ENCODE results near the gene CTNNA1.

CTNNA1 gene

DNA sequence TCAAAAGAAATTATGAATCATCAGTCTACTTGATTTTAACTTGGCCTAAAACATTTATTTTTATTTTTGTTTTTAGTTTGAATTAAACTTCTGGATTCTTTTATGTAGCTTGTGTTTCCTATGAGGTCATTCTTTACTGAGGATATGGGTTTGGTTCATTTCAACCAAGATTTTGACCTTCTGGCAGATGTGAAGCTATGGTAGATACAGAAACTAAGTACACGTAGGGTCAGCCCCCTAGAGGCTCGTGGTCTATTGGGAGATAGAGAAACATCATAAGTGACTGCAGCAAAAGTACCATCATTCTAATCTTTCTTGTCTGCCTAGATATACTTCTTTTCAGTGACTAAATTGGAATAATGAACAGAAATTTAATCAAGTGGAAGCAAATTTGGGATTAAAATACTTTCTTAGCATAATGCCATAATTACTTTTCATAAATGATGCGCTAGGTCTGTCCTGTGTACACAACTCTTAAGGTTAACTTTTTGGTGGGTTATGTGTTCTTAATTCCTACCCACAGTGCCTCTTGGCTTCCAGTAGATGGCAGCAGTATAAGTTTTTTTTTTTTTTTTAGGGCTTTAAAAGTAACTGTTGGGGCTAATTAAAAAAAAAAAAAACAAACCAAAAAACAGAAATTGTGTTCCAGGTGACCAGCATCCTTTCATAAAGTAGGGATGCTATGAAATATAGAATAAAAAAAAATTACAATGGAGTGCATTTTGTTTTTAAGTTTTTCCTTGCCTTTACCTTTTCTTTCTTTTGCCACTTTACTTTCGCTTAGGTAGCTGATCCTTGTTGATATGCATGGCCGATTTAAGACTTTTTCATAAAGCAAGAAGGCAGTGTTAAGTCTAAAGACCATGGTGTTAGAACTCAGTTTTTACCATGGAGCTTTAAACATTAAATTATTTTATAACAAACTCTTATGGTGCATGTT is 72.0 kb downstream of the CTNNA1 start:
- H3K4me3 ChIP-seq (ENCODE audit: low read length), result no peak overlapping the region
- TF ChIP-seq, protein P1, sequence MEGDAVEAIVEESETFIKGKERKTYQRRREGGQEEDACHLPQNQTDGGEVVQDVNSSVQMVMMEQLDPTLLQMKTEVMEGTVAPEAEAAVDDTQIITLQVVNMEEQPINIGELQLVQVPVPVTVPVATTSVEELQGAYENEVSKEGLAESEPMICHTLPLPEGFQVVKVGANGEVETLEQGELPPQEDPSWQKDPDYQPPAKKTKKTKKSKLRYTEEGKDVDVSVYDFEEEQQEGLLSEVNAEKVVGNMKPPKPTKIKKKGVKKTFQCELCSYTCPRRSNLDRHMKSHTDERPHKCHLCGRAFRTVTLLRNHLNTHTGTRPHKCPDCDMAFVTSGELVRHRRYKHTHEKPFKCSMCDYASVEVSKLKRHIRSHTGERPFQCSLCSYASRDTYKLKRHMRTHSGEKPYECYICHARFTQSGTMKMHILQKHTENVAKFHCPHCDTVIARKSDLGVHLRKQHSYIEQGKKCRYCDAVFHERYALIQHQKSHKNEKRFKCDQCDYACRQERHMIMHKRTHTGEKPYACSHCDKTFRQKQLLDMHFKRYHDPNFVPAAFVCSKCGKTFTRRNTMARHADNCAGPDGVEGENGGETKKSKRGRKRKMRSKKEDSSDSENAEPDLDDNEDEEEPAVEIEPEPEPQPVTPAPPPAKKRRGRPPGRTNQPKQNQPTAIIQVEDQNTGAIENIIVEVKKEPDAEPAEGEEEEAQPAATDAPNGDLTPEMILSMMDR (IDR thresholded peaks at IDR 0.05; ENCODE audit: insufficient read depth, low read depth, low read length, missing control alignments), result peak; percentile 67
- peak; percentile 13 for DNase-seq (ENCODE audit: low read depth)

DNA sequence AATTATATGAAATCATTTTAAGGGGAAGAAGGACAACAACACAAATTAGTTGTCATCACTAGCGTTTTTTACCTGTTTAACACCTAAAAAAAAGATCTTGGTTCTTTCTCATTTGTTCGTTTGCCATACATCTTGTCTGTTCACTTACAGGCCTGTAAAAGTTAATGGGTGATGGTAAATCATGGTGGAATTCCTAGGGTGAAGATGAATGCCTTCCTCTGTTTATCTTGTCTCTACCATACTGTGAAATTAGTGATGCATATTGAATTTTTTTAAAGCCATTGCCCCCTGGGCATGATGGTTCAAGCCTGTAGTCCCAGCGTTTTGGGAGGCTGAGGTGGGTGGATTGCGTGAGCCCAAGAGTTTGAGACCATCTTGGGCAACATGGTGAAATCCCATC is 75.3 kb downstream of the CTNNA1 start:
- no peak for DNase-seq (ENCODE audit: low read depth)
- TF ChIP-seq, protein P1 (IDR thresholded peaks at IDR 0.05; ENCODE audit: insufficient read depth, low read depth, low read length, missing control alignments), result no peak
- no peak overlapping the region for H3K4me3 ChIP-seq (ENCODE audit: low read length)

DNA sequence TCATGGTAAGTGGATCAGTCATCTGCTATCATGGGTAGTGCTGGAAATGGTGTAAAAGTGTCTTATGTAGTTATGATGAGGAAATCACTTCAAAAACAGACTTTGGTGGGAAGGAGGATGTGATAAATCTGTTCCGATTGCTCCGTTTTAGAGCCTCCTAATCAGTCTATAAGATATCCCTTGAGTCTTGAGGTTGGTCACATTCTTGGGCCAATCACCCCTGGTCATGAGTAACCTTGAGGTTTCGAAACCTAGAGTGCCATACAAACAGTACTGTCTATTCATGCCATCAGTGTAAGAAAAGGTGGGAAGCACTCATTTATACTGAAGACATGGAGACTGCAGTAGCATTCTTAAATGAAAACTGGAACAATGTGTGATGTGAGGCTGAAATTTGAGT is 76.1 kb downstream of the CTNNA1 start:
- H3K4me3 ChIP-seq (ENCODE audit: low read length), result no peak overlapping the region
- peak; percentile 54 for DNase-seq (ENCODE audit: low read depth)
- TF ChIP-seq, protein P1 (IDR thresholded peaks at IDR 0.05; ENCODE audit: insufficient read depth, low read depth, low read length, missing control alignments), result no peak

DNA sequence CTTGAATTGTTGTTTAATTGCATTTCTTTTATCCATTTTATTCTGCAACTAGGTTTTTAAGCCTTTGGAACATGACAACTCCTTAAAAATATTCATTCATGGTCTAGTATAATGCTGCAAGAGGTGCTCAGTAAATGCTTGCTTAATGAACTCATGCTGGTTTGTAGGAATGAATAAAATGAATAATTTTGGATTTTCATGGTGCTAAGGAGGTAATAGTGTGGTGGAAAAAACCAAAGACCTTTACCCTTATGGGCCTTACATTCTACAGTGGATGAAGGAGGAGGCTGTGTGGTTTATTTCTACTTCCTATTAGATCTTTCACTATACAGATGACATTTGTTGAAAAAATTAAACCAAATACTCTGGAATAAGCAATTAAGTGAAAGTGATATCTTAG is 78.5 kb downstream of the CTNNA1 start:
- no peak overlapping the region for H3K4me3 ChIP-seq (ENCODE audit: low read length)
- DNase-seq (ENCODE audit: low read depth), result no peak

DNA sequence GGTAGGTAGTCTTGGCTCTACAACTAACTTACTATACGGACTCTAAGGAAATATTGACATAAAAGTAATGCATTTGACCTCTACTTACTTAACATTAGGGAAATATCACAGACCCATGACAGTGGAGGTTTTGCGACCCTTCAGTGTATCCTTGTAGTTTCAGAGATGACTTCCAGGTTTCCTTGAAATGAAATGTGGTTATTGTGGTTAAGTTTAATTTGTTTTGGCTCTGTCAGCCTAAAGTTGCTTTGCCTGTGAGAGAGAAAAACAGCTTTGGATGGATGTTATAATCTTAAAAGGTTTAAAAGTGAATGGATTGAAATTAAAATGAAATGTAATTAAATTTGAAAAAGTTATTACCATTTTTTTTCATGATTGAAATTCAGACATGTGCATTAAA is 79.0 kb downstream of the CTNNA1 start:
- H3K4me3 ChIP-seq (ENCODE audit: low read length), result no peak overlapping the region

More for the DNA sequence above, 78.5 kb downstream of the CTNNA1 start:
- TF ChIP-seq, protein P1 (IDR thresholded peaks at IDR 0.05; ENCODE audit: insufficient read depth, low read depth, low read length, missing control alignments), result no peak

DNA sequence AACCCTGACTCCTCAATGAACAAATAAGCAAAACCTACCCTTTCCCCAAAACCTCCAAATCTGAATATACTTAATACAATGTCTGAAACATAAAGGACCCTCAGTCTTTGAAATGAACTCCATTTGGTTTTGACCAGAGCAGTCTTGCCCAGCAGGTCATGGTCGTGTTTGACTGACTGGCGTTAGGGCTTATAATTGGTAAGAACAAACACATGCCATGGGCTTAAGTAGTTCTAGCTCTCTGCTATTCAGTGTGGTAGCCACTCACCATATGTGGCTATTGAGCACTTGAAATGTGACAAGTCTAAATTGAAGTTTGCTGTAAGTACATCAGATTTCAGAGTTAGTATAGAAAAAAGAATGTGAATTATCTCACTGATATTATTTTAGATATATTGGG is 79.9 kb downstream of the CTNNA1 start:
- no peak for DNase-seq (ENCODE audit: low read depth)
- TF ChIP-seq, protein P1 (IDR thresholded peaks at IDR 0.05; ENCODE audit: insufficient read depth, low read depth, low read length, missing control alignments), result no peak
- H3K4me3 ChIP-seq (ENCODE audit: low read length), result no peak overlapping the region

More for the DNA sequence above, 79.0 kb downstream of the CTNNA1 start:
- DNase-seq (ENCODE audit: low read depth), result no peak
- TF ChIP-seq, protein P1 (IDR thresholded peaks at IDR 0.05; ENCODE audit: insufficient read depth, low read depth, low read length, missing control alignments), result no peak

All from epithelial cell of esophagus (primary cell).